ENCODE data around the gene CD244.

DNA sequence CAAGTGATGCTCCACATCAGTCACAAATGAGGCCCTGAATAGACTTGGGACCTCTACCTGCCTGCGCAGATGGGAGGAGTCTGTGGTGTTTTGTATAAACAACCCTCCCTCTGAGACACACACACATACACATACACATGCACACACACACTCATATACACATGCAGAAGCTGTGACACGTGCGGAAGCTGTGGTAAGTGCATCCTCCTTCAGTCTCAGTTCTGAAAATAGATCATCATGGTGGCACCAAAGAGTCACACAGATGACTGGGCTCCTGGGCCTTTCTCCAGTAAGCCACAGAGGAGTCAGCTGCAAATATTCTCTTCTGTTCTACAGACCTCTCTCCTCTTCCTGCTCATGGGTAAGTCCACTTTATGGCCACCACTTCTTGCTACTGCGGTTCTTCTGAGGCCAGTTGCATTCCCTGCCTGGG, 66.7 kb downstream of the CD244 start, which contains the start of gene LY9:
- TF ChIP-seq, protein P1, sequence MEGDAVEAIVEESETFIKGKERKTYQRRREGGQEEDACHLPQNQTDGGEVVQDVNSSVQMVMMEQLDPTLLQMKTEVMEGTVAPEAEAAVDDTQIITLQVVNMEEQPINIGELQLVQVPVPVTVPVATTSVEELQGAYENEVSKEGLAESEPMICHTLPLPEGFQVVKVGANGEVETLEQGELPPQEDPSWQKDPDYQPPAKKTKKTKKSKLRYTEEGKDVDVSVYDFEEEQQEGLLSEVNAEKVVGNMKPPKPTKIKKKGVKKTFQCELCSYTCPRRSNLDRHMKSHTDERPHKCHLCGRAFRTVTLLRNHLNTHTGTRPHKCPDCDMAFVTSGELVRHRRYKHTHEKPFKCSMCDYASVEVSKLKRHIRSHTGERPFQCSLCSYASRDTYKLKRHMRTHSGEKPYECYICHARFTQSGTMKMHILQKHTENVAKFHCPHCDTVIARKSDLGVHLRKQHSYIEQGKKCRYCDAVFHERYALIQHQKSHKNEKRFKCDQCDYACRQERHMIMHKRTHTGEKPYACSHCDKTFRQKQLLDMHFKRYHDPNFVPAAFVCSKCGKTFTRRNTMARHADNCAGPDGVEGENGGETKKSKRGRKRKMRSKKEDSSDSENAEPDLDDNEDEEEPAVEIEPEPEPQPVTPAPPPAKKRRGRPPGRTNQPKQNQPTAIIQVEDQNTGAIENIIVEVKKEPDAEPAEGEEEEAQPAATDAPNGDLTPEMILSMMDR (IDR thresholded peaks at IDR 0.05), result no peak
- TF ChIP-seq ZFX (IDR thresholded peaks at IDR 0.05; ENCODE audit: borderline replicate concordance), result no peak

Measured in 22Rv1 (cell line).